Stimulated activated CD8-positive, alpha-beta memory T cell treated with anti-CD3 and anti-CD28 coated beads, Interleukin-2, amount 100 ng/mL, for 1 hour (primary cell): ENCODE results near the gene MYZAP.

ENCODE experiments used
- DNase-seq, 2 donors: peaks; one replicate each; pipeline ENCODE4 v3.0.0-alpha.2; 2020; ENCODE audit warnings: low read depth in 2 of 2

Gene MYZAP

DNA sequence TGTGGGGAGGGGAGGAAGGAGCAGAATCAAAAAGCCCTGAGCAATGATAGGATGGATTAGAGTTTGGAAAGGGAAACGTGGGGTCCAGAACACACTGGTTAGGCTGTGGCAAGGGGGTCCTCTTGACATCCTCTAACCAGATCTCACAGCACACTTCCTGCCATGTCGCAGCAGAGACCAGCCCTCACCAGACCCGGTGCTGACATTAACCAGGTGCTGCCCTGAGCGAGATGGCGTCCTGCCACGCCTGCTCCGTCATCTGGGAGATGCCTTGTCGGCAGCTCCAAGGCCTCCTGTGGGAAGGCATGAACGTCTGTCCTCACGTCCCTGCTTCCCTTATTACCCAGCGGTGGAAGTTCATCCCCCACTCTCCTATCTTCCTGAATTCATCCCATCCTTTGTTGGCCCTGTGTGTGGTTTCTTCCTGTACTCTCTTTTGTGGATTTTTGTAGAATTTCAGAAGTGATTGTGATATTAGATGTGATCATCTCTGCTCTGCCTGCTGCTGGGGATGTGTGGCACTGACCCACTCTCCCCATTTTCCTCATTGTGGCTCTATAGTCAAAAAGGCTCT lies 29.4 kb upstream of the MYZAP start:
- no peak for DNase-seq

DNA sequence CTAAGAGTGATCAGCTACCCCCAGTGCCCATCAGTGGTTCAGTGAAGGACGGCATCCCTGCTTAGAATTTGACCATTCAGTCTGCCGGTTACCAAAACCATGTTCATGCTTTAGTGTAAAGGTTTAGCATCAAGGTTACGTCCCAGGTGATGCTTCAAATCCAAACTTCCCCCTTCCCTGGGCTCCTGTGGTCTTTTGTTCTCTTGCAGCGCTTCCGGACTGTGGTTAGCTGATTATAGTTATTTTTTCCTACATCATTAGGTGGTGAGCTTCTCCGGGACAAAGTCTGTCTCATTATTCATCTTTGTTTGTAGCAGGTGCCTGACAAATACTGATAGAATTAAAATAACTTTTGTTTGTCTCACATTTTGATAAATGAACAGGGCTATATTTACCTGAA lies 28.3 kb upstream of the MYZAP start:
- no peak for DNase-seq

DNA sequence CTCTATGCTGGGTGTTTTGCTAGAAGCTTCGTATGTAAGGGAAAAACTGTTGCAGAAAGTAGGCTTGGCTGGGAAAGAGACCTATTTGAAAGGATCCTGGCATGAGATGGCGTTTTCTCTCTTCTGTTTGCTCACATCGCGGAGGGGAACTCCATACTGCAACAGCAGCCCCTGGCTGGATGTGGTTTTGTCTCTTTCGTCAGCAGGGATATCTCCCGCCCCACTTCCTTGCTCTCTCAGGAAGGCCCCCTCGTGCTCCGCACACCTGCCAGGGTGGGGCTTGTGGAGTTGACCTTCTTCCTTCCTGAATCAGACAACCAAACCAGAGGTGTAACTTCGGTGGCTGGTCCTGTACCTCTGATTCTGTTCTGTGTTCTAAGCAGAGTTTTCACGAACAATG lies 26.4 kb upstream of the MYZAP start:
- DNase-seq: no peak

DNA sequence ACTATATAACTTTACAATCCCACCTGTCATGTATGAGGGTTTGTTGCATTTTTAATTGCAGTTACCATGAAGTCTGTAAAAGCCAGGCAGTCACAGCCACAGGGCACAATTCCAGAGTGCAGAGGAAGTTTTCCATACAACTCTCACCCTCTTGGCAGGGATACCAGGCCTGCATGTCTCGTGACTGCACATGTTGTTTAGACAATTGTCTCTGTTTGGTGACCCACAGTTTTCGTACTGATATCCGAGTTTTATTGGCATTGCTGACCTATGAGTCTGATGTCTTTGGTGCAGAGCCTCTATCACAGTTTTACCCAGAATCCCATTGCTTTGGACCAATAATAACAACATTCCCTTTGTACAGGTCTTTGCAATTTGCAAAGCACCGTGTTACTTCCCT lies 24.9 kb upstream of the MYZAP start:
- DNase-seq: no peak

DNA sequence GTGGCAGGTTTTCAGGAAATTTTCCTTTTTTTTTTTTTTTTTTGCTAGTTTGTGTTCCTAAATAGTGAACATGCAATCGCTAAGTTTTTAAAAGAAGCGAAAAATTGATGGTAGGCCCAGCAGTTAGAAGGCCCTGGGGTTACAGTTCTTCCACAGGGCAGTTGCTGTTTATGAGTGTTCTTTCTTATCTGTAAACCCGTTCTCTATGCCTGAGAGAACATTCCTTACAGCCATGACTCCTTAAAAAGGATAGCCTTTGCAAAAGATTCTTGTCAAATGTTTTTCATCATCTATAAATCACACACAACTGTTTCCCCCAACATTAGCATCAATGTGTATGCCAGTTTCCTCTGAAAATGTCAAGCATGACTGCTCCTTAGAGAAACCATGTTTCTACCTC lies 23.8 kb upstream of the MYZAP start:
- DNase-seq: no peak

DNA sequence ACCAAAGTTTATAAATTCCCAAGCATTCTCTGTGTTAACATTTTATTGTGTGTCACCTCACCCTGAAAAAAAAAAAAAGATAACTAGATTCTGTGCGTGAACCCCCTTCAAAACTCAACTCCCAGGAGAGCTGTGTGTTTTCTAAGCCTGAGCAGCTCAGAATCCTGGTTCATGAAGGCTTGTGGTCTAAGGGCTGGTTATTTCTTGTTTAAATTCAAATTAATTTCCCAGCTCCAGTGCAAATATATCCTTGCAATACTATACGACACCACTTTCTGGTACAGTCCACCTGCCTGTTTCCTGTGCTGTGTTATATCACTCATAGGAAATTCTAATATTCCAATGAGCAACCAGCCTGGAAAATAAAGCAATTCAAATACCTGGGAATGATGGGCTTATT lies 23.4 kb upstream of the MYZAP start:
- DNase-seq: no peak

DNA sequence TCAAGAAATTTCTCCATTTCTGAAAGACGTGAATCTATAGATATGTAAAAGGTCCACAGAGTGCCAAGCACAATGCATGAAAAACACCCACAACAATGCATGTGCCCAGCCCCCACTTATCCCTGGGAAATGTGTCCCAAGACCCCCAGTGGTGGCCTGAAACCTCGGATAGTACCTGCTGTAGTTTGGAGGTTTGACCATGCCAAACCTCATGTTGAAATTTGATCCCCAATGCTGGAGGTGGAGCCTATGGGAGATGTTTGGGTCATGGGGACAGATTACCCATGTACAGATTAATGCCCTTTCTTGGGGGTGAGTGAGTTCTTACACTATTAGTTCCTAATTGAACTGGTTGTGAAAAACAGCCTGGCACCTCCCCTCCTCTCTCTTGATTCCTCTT lies 21.4 kb upstream of the MYZAP start:
- no peak for DNase-seq

DNA sequence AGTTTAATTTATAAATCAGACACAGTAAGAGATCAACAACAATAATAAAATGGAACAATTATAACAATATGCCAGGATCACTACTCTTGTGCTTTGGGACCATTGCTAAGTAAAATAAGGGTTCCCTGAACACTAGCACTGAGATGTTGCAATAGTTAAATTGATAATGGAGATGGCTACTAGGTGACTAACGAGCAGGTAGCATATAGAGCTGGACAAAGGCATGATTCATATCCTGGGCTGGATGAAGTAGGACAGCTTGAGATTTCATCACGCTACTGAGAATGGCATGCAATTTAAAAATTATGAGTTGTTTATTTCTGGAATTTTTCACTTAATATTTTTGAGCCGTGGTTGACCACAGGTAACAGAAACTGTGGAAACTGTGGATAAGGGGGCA lies 20.7 kb upstream of the MYZAP start:
- no peak for DNase-seq

DNA sequence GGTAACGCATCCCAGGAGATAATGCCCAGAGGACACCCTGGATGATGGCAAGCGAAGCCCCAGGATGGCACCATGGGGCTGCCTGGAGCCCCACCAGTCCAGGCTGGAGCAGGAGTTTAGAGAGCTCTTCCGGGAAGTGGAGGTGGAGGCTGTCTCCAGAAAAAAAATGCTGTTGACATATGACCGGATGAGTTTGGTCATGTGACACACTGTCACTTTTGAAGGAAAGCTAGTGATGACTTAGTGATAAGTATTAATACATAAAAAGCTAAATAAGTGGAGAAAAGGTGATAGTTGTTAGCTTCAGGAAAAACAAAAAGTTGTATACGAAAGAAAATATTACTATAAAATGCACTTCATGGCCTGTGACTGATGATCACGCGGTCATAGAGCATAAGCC lies 20.0 kb upstream of the MYZAP start:
- no peak for DNase-seq

DNA sequence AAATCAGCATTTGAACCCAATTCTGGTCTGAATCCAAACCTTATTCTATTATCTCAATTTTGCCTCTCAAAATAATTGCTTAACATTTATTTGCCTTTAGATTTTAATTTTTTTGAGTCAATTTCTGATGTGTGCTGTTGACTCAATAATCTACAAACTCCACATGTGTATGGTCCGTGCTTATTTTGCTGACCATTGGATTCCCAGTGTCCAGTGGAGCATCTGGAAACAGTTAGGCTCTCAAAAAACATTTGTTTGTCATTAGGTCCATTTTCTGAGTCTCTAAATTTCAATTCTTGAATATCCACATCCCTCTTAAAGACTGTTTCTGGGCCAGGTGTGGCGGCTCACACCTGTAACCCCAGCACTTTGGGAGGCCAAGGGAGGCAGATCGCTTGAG lies 19.2 kb upstream of the MYZAP start:
- no peak for DNase-seq

DNA sequence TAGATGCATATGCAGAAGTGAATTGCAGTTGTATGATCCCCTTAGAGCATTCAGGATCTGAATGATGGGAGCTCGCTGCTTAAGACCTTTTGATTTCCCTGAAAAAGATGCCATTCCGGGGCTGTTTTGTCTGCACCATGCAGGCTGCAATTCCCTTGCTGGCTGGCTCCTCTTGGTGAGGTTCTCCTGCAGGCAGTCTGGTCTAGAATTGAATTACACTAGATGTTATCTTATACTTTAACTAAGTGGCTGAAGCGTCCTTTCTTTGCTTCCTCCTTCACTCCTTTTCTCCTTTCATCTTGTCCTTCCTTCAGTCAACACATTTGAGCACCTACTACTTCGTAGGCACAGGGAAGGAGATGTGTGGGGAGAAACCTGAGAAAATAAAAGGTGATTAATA lies 18.6 kb upstream of the MYZAP start:
- no peak for DNase-seq

DNA sequence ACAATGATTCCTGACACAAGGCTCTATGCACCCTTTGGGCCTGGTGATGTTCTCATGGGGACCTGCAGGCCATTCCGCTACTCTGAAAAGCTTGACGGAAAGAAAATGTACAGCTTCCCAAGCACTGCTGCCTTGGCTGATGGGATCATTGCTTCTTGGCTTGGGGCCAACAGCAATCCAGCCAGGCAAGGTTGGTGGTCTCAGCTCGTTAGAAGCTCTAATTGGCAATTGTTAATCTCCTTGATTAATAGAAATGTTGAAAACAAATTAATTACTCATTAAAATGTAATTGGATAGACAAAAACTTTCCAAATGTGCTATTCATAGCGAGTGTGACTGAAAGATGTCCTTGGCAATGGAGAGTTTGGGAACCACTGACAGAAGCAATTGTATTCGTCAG lies 16.3 kb upstream of the MYZAP start:
- no peak for DNase-seq

DNA sequence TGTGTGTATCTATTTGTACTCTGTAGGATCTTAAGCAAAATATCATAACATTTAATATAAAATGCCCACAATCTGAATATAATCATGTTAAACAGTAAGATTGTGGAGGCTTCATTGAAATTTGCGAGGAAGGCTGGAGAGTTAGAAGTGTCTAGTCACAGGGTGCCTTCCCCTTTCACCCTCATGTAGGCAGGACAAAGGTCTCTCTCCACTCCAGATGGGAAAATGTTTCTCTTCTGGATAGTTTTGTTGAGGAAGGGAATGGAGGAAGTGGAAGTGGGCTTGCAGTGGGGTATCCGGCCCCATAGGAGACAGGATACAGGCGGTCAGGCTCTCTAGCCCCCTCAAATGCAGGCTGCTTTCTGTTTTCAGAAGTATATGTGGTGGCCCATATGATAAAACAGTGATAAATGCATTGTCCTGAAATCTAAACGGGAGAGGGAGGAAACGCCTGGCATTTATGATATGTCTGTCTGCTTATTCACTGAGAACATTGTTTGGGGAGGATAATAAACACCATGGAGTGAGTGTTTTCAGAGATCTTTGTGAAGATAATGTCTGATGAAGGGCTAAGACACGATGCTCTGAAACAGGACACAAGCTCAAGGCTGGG lies 13.3 kb upstream of the MYZAP start:
- DNase-seq: no peak

DNA sequence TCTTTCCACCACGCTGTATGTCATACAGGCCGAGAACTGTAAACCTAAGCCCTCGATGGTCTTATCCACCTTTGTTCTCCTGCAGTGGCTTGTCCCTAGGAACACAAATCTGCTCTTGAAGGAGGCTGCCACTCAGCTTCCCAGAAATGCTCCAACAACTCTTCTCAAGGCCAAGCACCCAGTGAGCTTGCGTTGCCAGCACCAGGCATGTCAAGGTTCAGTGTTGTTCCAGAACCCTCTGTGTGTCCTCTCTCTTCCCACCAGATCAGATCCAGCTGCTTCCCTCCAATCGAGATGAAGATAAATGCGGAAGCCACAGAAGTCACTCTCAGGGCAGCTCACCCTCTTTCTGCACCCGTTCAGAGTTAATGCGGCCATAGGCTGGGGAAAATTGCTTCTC lies 11.3 kb upstream of the MYZAP start:
- DNase-seq: no peak

DNA sequence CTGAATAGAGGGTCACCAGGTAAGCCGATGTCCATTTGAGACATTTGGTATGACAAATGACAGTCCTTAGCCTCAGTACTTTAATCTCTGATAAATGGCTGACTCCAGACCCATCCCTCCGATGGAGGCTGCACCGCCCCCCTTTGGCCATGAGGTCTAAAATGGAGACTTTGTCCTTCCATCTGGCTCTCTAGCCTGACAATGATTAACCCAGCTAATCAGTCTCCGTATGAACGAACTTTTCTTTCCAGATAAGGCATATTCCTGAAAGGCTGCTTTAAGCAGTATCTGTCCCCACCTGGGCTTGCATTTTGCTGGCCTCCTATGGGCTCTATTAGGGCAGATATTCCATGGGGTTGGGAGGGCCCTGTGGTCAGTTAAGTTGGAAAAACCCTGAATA lies 10.8 kb upstream of the MYZAP start:
- DNase-seq: no peak

DNA sequence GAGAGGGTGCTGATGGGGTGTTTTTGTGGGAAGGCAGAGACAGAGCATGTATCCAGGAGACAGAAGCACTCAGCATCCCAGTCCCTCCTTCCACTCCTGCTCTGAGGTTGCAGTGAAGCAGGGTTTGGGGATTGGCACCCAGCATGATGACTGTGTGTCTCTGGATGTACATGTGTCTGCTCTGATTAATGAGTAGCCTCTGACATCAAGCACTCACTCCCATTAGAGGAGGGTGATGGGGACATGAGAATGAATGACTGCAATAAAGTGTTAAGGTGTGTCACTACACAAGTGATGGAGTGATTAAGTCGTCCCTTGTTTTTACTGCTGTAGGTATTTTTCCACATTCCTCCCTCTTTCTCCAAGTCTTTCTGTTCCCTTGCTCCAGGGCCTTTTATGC lies 9.6 kb upstream of the MYZAP start:
- DNase-seq: no peak

DNA sequence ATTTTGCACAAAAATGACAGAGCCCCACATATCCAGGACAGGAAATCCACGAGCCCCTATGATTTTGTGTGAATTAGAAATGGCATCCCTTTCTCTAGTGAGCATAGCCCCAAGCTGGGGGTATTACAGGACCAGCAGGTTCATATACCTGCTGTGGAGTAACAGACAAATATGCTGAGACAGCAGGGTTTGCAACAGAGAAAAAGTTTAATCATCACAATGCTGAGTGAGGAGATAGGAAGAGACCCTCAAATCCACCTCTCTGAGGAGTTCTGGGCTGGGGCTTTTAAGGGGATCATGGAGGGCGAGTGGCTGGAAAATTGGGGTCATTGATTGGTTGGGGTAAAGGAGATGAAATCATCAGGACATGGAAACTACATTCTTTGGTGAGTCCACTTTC lies 8.4 kb upstream of the MYZAP start:
- no peak for DNase-seq

DNA sequence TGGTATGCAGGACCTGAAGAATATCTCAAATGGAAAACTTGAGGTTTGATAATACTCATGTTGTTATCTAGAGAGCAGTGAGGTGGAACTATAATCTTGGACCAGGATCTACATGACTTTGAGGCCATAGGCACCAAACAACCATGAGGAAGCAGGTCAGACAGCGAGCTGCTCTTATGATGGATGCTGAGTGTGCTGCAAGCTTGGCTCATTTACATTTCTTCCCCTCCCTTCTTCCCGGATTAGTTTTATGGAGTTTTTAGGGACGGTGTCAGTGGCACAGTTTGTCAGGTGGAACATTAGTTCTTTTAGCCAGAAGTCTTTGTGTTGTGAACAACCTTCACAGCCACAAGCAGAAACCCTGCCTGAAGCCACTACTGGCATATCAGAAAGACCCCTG lies 8.0 kb upstream of the MYZAP start:
- no peak for DNase-seq

DNA sequence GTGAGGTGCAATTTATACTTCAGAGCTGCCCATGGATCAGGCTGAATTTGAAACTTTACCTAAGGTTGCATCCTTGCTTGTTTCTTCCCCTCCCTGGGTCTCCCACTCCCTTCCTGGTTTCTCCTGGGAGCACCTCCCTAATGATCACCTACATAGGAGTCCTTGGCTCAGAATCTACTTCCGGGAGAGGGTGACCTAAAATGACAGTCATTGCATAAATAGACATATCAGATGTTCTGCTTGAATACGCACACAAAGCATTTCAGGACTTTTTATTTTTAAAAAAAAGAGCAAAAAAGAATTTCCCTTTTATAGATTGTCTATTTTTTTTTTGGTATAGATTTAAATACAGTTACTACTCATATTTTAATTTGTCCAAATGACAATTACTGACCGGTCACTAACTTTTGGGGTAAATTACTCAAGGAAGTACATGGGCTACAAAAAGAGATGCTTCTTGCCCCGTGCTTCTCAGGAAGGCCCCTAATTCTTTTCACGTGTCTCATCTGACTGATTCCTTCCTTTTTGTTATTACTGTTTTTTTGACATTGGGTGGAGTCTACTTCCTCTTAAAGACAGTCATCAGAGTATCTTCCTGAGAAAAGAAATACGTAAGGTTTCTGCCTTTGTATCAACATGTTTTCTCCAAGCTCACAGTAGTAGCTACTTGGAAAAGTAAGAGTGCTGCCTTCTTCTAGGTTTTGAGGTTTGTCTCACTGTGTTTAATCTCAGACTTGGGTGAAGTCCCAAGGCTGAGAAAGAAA lies 4.9 kb upstream of the MYZAP start:
- DNase-seq: no peak

DNA sequence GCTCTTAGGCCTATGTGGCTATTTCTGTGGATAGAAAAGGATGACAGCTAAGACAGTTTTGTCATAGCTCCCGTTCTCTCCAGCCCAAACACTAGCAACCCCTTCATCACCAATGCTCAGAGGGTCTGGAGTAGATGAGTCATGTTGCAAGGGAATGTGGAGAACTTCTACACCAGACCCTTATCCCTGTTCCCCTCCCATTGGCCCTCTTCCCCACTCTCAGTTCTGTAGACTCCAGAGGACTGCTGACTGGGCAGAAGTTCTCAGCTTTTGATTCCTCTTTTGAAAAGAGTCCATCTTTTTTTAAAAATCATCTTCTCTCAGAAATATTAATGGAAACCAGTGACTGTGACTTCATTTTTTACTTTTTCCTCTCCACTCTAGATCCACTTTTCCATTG lies 2.4 kb upstream of the MYZAP start:
- no peak for DNase-seq

DNA sequence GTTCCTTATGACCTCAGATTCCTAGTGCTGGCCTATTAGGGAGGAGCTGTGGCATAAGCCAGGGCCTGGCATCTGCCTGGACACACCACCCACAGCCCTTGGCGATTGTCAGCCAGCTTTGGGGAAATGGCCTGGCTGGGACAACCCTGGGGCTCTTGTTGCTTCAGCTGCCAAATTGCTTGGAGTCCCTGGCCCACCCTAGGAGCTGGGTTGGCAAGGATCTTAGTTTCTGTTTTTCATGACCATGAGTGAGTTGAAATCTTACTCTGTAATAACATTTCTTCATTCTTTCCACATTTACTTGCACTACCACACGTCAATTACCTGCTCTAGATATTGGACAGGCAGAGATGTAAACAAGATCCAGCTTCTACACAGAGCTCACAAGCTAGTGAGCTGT lies 1.9 kb upstream of the MYZAP start:
- no peak for DNase-seq

DNA sequence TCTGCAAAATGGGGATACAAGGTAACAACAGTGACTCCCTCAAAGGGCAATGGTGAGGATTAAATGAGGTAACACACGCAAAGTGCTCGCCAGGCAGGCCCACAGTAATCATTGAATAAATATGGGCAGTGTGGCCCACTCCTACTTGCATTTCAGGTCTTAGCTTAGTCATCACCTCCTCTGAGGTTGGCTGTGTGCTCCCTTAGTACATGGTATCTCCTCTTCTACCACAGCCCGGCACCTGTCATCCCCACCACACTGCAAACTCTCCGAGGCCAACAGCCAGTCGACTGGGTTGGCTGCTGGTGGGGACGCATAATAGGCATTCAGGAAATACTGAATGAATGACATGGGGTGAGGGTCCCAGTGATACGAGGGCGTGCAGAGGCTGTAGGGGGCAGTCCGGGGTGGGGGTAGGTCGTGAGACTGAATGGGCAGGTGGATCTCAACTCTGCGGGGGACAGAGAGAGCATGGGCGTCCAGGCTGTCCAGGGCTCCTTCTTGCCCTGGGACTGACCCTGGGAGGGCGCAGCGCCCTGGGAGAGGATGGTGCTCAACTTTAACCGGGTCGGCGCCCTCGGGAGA lies 375 bp upstream of the MYZAP start:
- no peak for DNase-seq

DNA sequence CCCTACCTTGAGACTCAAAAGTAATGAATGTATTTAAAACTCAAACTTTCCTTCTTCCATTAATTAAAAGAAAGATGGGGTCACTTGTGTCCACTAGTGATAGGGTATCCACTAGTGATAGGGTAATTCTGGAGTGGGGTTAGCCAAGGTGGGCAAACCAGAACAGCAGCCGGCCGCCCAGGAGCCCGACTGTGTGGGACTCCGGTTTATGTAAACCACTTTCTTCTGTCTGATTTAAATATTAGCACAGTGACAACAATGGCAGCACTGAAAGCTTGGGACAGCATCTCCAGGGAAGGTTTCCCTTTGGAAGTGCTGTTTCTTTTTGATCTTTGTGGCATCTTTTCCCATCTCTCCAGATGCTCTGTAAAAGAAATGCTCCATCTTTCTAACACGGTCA lies 722 bp downstream of the MYZAP start:
- no peak for DNase-seq
